BLaER1 treated with 17β-estradiol and CSF1 and Interleukin-3, amounts not matched to agents 10 nM and 100 nM (cell line): Measurements from ENCODE around the gene PSMB7.

Experiments used
- H3K27ac ChIP-seq, 11 experiments: shearing (Covaris generic); formaldehyde crosslinking; 2 replicates each; pipeline ENCODE4 v1.8.1; 2022
- H3K27me3 ChIP-seq, 11 experiments: shearing (Covaris generic); formaldehyde crosslinking; 2 replicates each; pipeline ENCODE4 v1.8.1; 2022
- H3K36me3 ChIP-seq, 11 experiments: shearing (Covaris generic); formaldehyde crosslinking; 2 replicates each; pipeline ENCODE4 v1.8.1; 2022
- H3K4me1 ChIP-seq, 10 experiments: shearing (Covaris generic); formaldehyde crosslinking; 2 replicates each; pipeline ENCODE4 v1.8.1; 2022
- H3K4me2 ChIP-seq, 11 experiments: shearing (Covaris generic); formaldehyde crosslinking; 2 replicates each; pipeline ENCODE4 v1.8.1; 2022
- H3K4me3 ChIP-seq, 10 experiments: shearing (Covaris generic); formaldehyde crosslinking; 2 replicates each; pipeline ENCODE4 v1.8.1; 2022
- H3K9ac ChIP-seq, 11 experiments: shearing (Covaris generic); formaldehyde crosslinking; 2 replicates each; pipeline ENCODE4 v1.8.1; 2022
- H3K9me3 ChIP-seq, 11 experiments: shearing (Covaris generic); formaldehyde crosslinking; replicated peaks in 1 of 11; 2 replicates each; pipeline ENCODE4 v1.8.1; 2022
- H4K20me1 ChIP-seq, 11 experiments: shearing (Covaris generic); formaldehyde crosslinking; 2 replicates each; pipeline ENCODE4 v1.8.1; 2022
- Cebpa-rat ChIP-seq, 11 experiments: shearing (Covaris generic); IDR thresholded peaks; 2 replicates each; pipeline ENCODE4 v1.8.1; 2022

PSMB7 gene

DNA sequence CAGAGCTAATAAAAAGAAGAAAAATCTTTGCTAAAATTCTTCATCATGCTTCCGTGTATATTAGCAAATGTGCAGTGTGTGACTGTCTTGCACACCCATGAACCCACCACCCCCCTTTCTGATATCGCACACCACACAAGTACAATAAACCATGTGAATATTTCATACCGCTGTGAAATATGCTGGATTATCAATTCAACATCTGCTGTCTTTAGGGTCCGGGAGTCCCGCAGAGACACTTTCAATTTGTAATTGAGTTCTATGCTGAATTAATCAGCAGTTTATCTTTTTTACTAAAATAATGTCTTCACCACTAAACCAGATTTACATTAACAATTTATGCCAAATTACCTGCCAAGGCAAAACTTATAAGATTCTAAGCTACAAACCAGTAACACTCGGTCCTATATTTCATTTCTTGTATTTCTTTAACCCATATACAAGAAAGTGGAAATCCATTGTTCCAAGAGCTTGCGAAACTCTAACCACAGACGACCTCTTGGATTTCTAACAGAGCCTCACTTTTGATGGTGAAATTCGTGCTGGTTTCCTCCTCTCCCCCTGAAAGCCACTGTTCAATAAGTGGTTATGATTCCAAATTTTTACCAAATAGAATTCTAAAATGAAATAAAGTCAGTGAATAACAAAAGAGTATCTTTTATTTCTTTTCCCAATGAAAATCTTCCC, 44.2 kb downstream of the PSMB7 start:
- TF ChIP-seq Cebpa-rat (IDR thresholded peaks at IDR 0.05) = peak in 6 of 11 experiments; percentile 16 to 81 (median 57); a peak in 10 of 22 replicates

DNA sequence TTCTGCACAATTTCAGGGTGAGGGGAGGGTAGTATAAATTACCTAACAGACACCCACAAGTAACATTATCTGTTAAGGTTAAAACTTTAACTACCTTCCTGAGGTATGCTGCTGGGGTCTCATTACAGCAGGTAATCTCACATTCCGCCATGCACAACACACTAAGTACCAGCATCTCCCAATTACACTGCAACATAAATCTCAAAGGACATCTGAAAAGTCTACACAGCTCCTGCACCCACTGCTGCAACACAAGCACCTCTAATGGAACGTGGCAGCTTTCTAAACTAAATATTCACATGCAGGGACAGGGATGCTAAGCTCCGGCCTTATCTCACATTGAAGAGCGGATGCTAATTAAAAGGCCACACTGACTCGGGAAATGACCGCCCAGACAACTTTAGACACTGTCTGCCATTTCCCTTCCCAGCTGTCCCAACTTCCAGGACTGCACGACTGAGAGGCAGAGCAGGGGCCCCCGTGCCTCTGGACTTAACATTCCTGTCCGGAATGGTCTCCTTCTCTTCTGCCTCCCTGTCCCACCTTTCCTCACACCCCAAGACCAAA, 45.9 kb downstream of the PSMB7 start:
- no peak for TF ChIP-seq Cebpa-rat (IDR thresholded peaks at IDR 0.05)
- H4K20me1 ChIP-seq = peaks cover 48 to 100% (median 94%) of the 10 kb centered on the region in 11 experiments
- no peaks in the 10 kb centered on the region for H3K27me3 ChIP-seq
- H3K9ac ChIP-seq = no peak overlapping the region
- peaks cover 0 to 38% (median 24%) of the 10 kb centered on the region in 10 experiments; a peak in 16 of 20 replicates for H3K4me1 ChIP-seq
- peaks cover 41 to 82% (median 49%) of the 10 kb centered on the region in 11 experiments for H3K36me3 ChIP-seq
- H3K27ac ChIP-seq = no peak overlapping the region
- peaks cover 5 to 8% (median 6%) of the 10 kb centered on the region in 11 experiments for H3K9me3 ChIP-seq
- H3K4me3 ChIP-seq = no peak overlapping the region
- H3K4me2 ChIP-seq = no peak overlapping the region

More for the DNA sequence above, 44.2 kb downstream of the PSMB7 start:
- Histone ChIP-seq H3K9me3 (peaks cover 12 to 23% (median 19%) of the 10 kb centered on the region in 11 experiments), H3K27ac (peak overlapping the region in 4 of 11 experiments; percentile 14 to 46 (median 29); a peak in 7 of 22 replicates), H3K27me3 (no peaks in the 10 kb centered on the region), H3K4me2 (peak overlapping the region in 9 of 11 experiments; percentile 0 to 63 (median 43); a peak in 14 of 22 replicates), H3K4me3 (no peak overlapping the region), H3K4me1 (peaks cover 0 to 38% (median 24%) of the 10 kb centered on the region in 10 experiments; a peak in 16 of 20 replicates), H3K9ac (no peak overlapping the region), H4K20me1 (peaks cover 32 to 100% (median 77%) of the 10 kb centered on the region in 11 experiments), H3K36me3 (peaks cover 41 to 82% (median 49%) of the 10 kb centered on the region in 11 experiments)

DNA sequence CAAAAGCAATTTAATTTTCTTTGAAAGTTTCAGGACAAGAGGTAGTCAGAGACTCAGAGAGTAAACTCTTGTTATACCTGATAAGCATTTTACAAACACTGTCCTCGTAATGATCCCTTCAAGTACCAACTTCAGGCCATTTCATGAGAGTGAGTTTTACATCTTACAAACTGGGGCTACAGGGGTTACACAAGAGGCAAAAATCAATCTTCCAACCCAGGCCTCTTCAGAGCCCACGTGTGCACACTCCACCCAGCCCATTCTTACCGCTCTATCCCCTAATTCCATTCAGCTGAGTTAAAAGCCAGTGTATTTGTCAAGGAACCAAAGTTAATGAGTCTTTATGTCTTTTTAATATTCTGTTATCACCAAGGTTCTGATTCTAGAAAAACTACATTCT, 46.5 kb downstream of the PSMB7 start:
- Histone ChIP-seq H3K27me3 (no peaks in the 10 kb centered on the region), H3K36me3 (peaks cover 41 to 82% (median 49%) of the 10 kb centered on the region in 11 experiments), H4K20me1 (peaks cover 53 to 100% (median 99%) of the 10 kb centered on the region in 11 experiments), H3K9me3 (peaks cover 0 to 2% (median under 1%) of the 10 kb centered on the region in 11 experiments; a peak in 7 of 22 replicates), H3K27ac (no peak overlapping the region), H3K4me1 (peaks cover 0 to 38% (median 24%) of the 10 kb centered on the region in 10 experiments; a peak in 16 of 20 replicates), H3K4me3 (no peak overlapping the region), H3K9ac (no peak overlapping the region), H3K4me2 (no peak overlapping the region)
- no peak for TF ChIP-seq Cebpa-rat (IDR thresholded peaks at IDR 0.05)

DNA sequence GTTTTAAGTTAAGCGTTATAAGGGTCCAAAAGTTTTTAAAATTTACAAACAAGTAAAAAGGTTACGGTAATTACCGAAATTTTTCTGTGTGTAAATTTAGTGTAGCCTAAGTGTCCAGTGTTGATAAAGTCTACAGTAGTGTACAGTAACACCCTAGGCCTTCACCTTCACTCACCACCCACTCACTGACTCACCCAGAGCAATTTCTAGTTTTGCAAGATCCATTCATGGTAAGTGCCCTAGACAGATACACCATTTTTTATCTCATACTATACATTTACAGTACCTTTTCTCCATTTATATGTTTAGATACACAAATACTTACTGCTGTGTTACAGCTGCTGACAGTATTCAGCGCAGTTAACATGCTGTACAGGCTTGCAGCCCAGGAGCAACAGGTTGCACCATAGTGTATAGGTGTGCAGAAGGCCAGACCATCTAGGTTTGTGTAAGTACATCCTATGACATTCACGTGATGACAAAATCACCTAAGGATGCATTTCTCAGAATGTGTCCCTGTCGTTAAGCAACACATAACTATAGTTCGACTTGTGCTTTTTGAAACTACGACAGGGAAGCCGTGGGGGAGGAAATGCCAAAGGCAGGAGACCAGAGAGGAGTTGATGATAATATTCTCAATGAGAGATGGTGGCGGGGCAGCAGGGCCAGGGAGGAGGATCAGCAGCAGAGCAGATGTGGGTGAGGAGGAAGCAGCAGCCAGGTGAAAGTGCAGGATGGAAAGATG, 48.6 kb downstream of the PSMB7 start:
- H3K9ac ChIP-seq = no peak overlapping the region
- no peak overlapping the region for H3K27ac ChIP-seq
- peaks cover 38 to 85% (median 58%) of the 10 kb centered on the region in 11 experiments for H3K36me3 ChIP-seq
- H3K4me3 ChIP-seq = no peak overlapping the region
- no peak for TF ChIP-seq Cebpa-rat (IDR thresholded peaks at IDR 0.05)
- peaks cover 66 to 100% (median 100%) of the 10 kb centered on the region in 11 experiments for H4K20me1 ChIP-seq
- no peaks in the 10 kb centered on the region for H3K27me3 ChIP-seq
- no peak overlapping the region for H3K4me2 ChIP-seq
- no peaks in the 10 kb centered on the region for H3K9me3 ChIP-seq
- H3K4me1 ChIP-seq = peaks cover 0 to 24% (median 15%) of the 10 kb centered on the region in 10 experiments; a peak in 16 of 20 replicates

DNA sequence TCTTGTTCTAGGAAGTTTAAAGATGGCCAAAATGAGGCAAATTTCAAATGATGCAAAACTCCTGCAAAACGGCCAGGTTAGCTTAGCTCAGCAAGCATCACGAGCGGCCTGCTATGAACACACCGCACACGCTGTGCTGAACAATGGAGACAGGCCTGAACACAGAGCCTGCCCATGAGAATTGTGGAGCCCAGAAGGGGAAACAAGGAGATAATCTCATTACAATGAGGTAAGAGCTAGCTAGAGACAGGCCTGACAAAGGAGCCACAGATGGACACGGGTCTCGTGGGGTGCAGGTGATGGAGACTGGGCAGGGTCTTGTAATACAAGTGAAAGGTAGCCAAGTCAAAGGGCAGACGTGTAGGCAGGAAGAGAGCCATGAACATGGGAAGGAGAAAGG, 50.2 kb downstream of the PSMB7 start:
- H4K20me1 ChIP-seq = peaks cover 82 to 100% (median 100%) of the 10 kb centered on the region in 11 experiments
- H3K9me3 ChIP-seq = no peaks in the 10 kb centered on the region
- H3K27me3 ChIP-seq = no peaks in the 10 kb centered on the region
- H3K4me3 ChIP-seq = no peak overlapping the region
- H3K4me1 ChIP-seq = peaks cover 0 to 10% (median 3%) of the 10 kb centered on the region in 10 experiments; a peak in 9 of 20 replicates
- no peak overlapping the region for H3K27ac ChIP-seq
- H3K36me3 ChIP-seq = peaks cover 38 to 89% (median 66%) of the 10 kb centered on the region in 11 experiments
- no peak for TF ChIP-seq Cebpa-rat (IDR thresholded peaks at IDR 0.05)
- no peak overlapping the region for H3K9ac ChIP-seq
- no peak overlapping the region for H3K4me2 ChIP-seq

DNA sequence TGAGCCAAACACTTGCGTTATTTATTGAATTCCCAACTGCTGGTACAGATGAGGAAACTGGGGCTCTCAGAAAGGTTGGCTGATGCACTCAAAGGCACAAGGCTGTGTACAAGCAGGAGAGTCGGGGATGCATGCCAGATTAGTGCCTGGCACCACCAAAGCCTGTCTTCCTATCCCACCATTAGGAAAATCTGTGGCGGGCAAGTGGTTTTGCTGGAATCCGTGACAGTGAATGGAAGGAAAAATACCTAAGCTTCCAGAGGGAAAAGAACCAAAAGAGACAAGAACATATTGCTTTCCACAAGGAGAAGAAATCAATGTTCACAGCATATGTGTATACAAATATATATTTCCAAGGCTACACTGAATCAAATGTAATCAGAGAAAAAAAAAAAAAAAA, 51.1 kb downstream of the PSMB7 start:
- H4K20me1 ChIP-seq = peaks cover 82 to 100% (median 100%) of the 10 kb centered on the region in 11 experiments
- H3K9ac ChIP-seq = no peak overlapping the region
- H3K4me3 ChIP-seq = no peak overlapping the region
- H3K4me2 ChIP-seq = no peak overlapping the region
- H3K9me3 ChIP-seq = no peaks in the 10 kb centered on the region
- no peak for TF ChIP-seq Cebpa-rat (IDR thresholded peaks at IDR 0.05)
- peaks cover 0 to 10% (median 0%) of the 10 kb centered on the region in 10 experiments; a peak in 7 of 20 replicates for H3K4me1 ChIP-seq
- no peaks in the 10 kb centered on the region for H3K27me3 ChIP-seq
- no peak overlapping the region for H3K27ac ChIP-seq
- H3K36me3 ChIP-seq = peaks cover 43 to 97% (median 74%) of the 10 kb centered on the region in 11 experiments

DNA sequence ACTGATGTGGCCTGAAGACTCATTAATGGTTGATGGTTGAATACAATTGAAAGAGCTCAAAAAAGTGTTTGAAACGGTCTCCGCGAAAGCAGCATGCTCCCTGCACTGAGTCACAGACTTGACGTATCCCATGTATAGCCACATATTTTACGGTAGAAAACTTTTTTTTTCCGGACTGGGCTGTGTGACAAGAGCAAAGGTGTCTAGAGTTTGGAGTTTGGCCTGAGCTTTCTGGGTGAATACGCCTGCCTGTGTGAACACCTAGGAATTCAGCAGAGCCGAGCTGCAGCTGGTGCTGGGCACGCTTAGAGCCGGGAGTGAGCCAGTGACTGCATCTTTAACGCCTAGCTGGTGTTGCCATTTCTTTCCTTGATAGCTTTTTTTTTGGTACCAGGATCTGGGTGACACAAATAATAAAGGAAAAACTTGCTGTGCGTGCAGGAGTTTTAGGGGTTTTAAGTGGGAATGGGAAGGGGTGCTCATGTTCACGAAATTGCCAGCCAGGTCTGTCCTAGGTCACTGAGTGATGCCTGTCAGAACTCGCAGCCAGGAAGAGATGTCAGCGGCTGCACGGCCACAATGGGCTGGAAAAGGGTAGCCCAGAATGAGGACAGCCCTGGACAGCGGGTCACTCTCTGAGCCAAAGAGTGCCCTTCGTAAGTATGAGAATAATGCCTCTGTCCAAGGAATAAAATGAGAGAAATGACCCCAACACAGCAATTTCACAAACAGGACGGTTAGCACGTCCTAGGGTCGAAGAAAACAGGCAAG, 51.7 kb downstream of the PSMB7 start:
- Histone ChIP-seq H3K4me3 (no peak overlapping the region), H3K9ac (no peak overlapping the region), H3K4me1 (peaks cover 0 to 10% (median 0%) of the 10 kb centered on the region in 10 experiments; a peak in 7 of 20 replicates), H3K27me3 (no peaks in the 10 kb centered on the region), H3K36me3 (peaks cover 44 to 99% (median 76%) of the 10 kb centered on the region in 11 experiments), H3K4me2 (no peak overlapping the region), H3K27ac (no peak overlapping the region), H3K9me3 (no peaks in the 10 kb centered on the region), H4K20me1 (peaks cover 86 to 100% (median 100%) of the 10 kb centered on the region in 11 experiments)
- no peak for TF ChIP-seq Cebpa-rat (IDR thresholded peaks at IDR 0.05)

DNA sequence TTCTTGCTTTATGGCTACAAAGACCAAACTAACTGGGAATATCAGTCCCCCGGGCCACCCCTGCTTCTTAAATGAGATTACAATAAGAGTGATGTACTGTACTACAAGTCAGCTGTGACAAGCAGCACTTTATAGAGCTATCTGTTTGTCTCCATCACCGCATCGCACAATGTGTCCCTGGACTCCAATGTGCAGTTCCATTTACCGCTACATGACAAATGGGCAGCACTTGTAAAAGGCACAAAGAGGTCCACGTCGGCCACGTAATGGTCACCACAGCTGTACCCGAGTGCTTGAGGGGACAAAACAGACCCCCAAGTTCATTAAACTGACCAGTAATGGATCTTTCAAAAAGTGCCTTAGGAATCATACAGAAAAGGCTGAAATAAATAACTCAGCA, 54.1 kb downstream of the PSMB7 start:
- TF ChIP-seq Cebpa-rat (IDR thresholded peaks at IDR 0.05) = no peak
- H3K36me3 ChIP-seq = peaks cover 47 to 98% (median 76%) of the 10 kb centered on the region in 11 experiments

More for the DNA sequence above, 54.1 kb downstream of the PSMB7 start:
- peaks cover 0 to 12% (median 0%) of the 10 kb centered on the region in 10 experiments; a peak in 5 of 20 replicates for H3K4me1 ChIP-seq
- H3K4me2 ChIP-seq = no peak overlapping the region
- no peaks in the 10 kb centered on the region for H3K27me3 ChIP-seq
- no peak overlapping the region for H3K4me3 ChIP-seq
- H3K9ac ChIP-seq = no peak overlapping the region
- no peak overlapping the region for H3K27ac ChIP-seq
- H4K20me1 ChIP-seq = peaks cover 93 to 100% (median 100%) of the 10 kb centered on the region in 11 experiments
- H3K9me3 ChIP-seq = no peaks in the 10 kb centered on the region
